Testis (tissue), 3 donors: ENCODE results near the gene TMEM74B. TPM values are rescaled to one million over a fixed set of nuclear protein-coding genes. Genes with fewer than 3 reads are reported as not detected.
"Not testable (repeated sequence)": the region's sequence is repeated elsewhere in the genome, so short reads cannot be mapped to it uniquely, and the experiment has no call there.

ENCODE experiments used
- DNase-seq: peaks from one replicate; pipeline ENCODE4 v3.0.0-alpha.2; 2019
- H3K27ac ChIP-seq, 2 donors: fragments of 200-600 bp; sonication (generic); one replicate each; pipeline ENCODE4 v1.5.1; 2019
- H3K27me3 ChIP-seq: fragments of 200-600 bp; sonication (generic); one replicate; pipeline ENCODE4 v1.5.1; 2019
- H3K36me3 ChIP-seq: fragments of 200-600 bp; sonication (generic); one replicate; pipeline ENCODE4 v1.5.1; 2017; ENCODE audit warnings: low read depth; ENCODE audit errors: missing control alignments
- H3K4me1 ChIP-seq: fragments of 200-600 bp; sonication (generic); one replicate; pipeline ENCODE4 v1.5.1; 2019
- H3K4me3 ChIP-seq, 2 donors: fragments of 200-600 bp; sonication (generic); one replicate each; pipeline ENCODE4 v1.5.1; 2017 to 2019
- H3K9me3 ChIP-seq: fragments of 200-600 bp; sonication (generic); one replicate; pipeline ENCODE4 v1.5.1; 2017
- CTCF ChIP-seq, 3 experiments: fragments of 450-650 bp in 2 of 3; fragments of 200-600 bp in 1 of 3; sonication (generic) in 1 of 3; IDR thresholded peaks; one replicate each; pipeline ENCODE4 v1.5.1; 2016 to 2019; ENCODE audit warnings: antibody characterized with exemption in 3 of 3, mild to moderate bottlenecking in 2 of 3, moderate library complexity in 1 of 3
- POLR2A ChIP-seq: fragments of 450-650 bp; IDR thresholded peaks from one replicate; pipeline ENCODE4 v1.6.1; 2017; ENCODE audit warnings: antibody characterized with exemption, mild to moderate bottlenecking, moderate library complexity
- WGBS, 2 donors: methylation state at CpG; one replicate each; pipeline ENCODE4 v1.1.5; 2018; 5-methylcytosine and 5-hydroxymethylcytosine counted together
- intact Hi-C: fragments of 100-400 bp; cut with DNase I; formaldehyde crosslinking; loops from one replicate; pipeline ENCODE4 v1.15.1; 2023; ENCODE audit warnings: low total_unique reads
- polyA plus RNA-seq: library from polyadenylated mRNA; stranded (reverse); fragments of 350-450 nt; fragmentation: Illumina TruSeq; extraction: RNeasy Lipid Tissue Mini Kit (QIAGEN cat#74804); gene quantifications from one replicate; pipeline ENCODE4 v1.2.3, GENCODE V29; 2014; ENCODE audit warnings: low read depth, low replicate concordance; ENCODE audit not compliant: insufficient read depth
- total RNA-seq, 2 donors: library from RNA; depleted of rRNA; stranded (reverse); fragments of >200 nt; gene quantifications; one replicate each; pipeline ENCODE4 v1.2.3, GENCODE V29; 2016

TMEM74B gene
- total and polyA plus RNA-seq, 3 donors from 2014 or later: 3.9 to 6.7 (median 4.8) TPM

DNA sequence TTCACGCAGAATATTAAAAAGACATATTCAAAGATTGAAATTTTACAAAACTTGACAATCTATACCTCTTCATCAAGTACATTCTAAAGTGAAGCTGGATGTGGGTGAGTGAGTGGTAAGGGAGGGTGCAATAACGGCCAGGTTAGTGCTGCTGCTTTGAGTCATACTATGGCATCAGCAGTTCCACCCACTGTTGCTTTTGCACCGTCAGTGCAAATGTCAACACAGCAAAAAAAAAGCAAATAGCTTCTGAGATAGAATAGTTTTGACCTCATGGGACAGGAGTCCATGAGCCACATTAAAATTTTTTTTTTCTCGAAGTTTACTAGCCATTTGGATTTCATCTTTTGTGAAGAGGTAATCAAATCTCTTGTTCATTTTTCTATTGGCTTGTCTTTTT lies 34.6 kb downstream of the TMEM74B start:
- H3K4me1 ChIP-seq: no peaks in the 10 kb centered on the region
- intact Hi-C loops: no loop called here
- 81 to 92% methylated on average over 4 of the region's 4 CpGs for WGBS, 2 donors
- no peaks in the 10 kb centered on the region for H3K27me3 ChIP-seq
- H3K27ac ChIP-seq: no peak overlapping the region
- no peaks in the 10 kb centered on the region for H3K36me3 ChIP-seq
- no peak for TF ChIP-seq CTCF (IDR thresholded peaks at IDR 0.05)
- DNase-seq: no peak
- no peak overlapping the region for H3K4me3 ChIP-seq
- no peaks in the 10 kb centered on the region for H3K9me3 ChIP-seq

DNA sequence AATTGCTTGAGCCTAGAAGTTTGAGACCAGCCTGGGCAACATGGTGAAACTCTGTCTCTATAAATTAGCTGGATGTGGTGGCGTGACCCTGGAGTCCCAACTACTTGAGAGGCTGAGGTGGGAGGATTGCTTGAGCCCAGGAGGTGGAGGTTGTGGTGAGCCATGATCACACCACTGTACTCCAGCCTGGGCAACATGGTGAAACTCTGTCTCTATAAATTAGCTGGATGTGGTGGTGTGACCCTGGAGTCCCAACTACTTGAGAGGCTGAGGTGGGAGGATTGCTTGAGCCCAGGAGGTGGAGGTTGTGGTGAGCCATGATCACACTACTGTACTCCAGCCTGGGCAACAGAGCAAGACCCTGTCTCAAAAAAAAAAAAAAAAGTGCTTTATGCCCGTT lies 35.0 kb downstream of the TMEM74B start:
- intact Hi-C loops, H3K36me3 ChIP-seq, H3K4me3 ChIP-seq, H3K9me3 ChIP-seq, H3K27ac ChIP-seq, H3K27me3 ChIP-seq, H3K4me1 ChIP-seq, DNase-seq: not testable (repeated sequence)
- 84 to 89% methylated on average over 2 of the region's 2 CpGs for WGBS, 2 donors

GRCh38 chr20:1146957-1147356 lies 37.8 kb downstream of the TMEM74B start:
- Histone ChIP-seq H3K4me3 (no peak overlapping the region), H3K27ac (no peak overlapping the region), H3K27me3 (no peaks in the 10 kb centered on the region), H3K9me3 (no peaks in the 10 kb centered on the region), H3K36me3 (no peaks in the 10 kb centered on the region), H3K4me1 (no peaks in the 10 kb centered on the region)
- no peak for TF ChIP-seq POLR2A
- TF ChIP-seq CTCF (IDR thresholded peaks at IDR 0.05): no peak
- WGBS, 2 donors: 79 to 87% methylated on average over 5 of the region's 5 CpGs
- intact Hi-C loops: no loop called here
- no peak for DNase-seq

GRCh38 chr20:1144401-1145172 lies 40.2 kb downstream of the TMEM74B start:
- DNase-seq: no peak
- 88 to 95% methylated on average over 10 of the region's 10 CpGs for WGBS, 2 donors
- H3K36me3 ChIP-seq: no peaks in the 10 kb centered on the region
- no peak overlapping the region for H3K4me3 ChIP-seq
- no peaks in the 10 kb centered on the region for H3K4me1 ChIP-seq
- H3K27ac ChIP-seq: no peak overlapping the region
- H3K27me3 ChIP-seq: no peaks in the 10 kb centered on the region
- intact Hi-C loops: no loop called here
- TF ChIP-seq CTCF (IDR thresholded peaks at IDR 0.05) (no peak), POLR2A (no peak)
- H3K9me3 ChIP-seq: no peaks in the 10 kb centered on the region

GRCh38 chr20:1137236-1137635 lies 47.5 kb downstream of the TMEM74B start:
- H3K36me3 ChIP-seq: no peaks in the 10 kb centered on the region
- intact Hi-C loops: no loop called here
- H3K4me1 ChIP-seq: no peaks in the 10 kb centered on the region
- H3K4me3 ChIP-seq: no peak overlapping the region
- no peaks in the 10 kb centered on the region for H3K9me3 ChIP-seq
- 67 to 87% methylated on average over 4 of the region's 4 CpGs for WGBS, 2 donors
- DNase-seq: no peak
- H3K27ac ChIP-seq: no peak overlapping the region
- no peak for TF ChIP-seq CTCF (IDR thresholded peaks at IDR 0.05)
- TF ChIP-seq POLR2A: no peak
- no peaks in the 10 kb centered on the region for H3K27me3 ChIP-seq
